HG03175 (cell line): Measurements from ENCODE around the gene MECR.
"Not testable (repeated sequence)": the region's sequence is repeated elsewhere in the genome, so short reads cannot be mapped to it uniquely, and the experiment has no call there.

ENCODE experiments used
- ATAC-seq: cut with Tn5 transposase; IDR thresholded peaks from one replicate; pipeline ENCODE4 v1.9.1; 2021; ENCODE audit warnings: mild to moderate bottlenecking, moderate library complexity; ENCODE audit not compliant: unreplicated experiment

Gene MECR

GRCh38 chr1:29237129-29237821 is 6.5 kb upstream of the MECR start:
- ATAC-seq, result no peak

DNA sequence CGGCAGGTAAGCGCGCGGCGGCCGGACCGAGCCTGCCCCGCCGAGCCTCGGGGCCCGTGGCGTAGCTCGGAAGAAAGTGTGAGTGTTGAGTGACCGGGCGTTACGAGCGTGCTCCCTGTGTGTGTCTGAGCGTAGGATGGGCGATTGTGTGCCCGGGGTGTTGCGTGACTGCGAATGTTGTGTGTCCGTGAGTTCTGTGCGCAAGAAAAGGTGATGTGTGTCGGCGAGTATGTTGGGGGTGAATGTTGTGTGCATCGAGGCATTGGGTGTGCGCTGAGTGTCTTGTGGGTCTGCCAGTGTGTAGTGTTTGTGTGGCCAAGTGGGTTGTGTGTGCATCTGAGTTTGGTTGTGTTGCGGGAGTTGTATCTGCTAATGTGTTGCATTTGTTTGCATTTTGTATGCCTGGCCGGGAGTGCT is 6.0 kb upstream of the MECR start:
- ATAC-seq, result no peak

DNA sequence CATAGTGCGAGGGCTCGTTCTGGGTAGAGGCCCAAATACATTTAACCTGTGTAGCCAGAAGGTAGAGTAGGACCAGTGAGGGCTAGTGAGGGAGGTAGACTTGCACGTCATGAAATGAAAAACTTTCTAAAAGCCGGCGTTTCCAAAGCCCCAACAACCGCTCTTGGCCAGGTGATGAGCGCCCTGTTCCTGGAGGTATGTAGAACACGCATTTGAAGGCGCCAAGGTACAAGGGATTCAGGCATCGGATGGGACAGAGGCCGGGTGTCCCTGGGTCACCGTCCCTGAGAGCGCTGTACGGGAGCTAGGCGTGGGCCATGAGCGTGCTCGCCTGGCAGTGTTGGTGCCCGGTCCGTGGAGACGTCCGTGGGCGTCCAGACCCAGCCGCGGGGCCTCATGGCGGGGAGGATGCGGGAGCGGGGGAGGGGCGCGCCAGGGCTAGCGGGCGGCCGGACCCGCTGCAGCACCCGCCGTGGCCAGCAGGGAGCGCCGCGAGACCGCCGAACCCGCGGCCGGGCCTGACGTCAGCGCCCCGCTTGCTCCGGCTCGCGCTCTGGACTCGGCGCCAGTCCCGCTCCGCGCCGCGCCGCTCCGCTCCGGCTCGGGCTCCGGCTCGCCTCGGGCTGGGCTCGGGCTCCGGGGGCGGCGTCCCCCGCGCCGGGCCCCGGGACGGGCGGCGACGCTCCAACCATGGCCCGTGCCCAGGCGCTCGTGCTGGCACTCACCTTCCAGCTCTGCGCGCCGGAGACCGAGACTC is 5.4 kb upstream of the MECR start, which contains the start of gene PTPRU:
Gene PTPRU (plus strand): TSS at position 568 of the 757 bp plus-strand sequence. CDS start 123 bp downstream, at position 691.
- ATAC-seq, result peak; percentile 71

- ATAC-seq, result not testable (repeated sequence)
Measured at GRCh38 chr1:29234881-29235280, 4.1 kb upstream of the MECR start.

DNA sequence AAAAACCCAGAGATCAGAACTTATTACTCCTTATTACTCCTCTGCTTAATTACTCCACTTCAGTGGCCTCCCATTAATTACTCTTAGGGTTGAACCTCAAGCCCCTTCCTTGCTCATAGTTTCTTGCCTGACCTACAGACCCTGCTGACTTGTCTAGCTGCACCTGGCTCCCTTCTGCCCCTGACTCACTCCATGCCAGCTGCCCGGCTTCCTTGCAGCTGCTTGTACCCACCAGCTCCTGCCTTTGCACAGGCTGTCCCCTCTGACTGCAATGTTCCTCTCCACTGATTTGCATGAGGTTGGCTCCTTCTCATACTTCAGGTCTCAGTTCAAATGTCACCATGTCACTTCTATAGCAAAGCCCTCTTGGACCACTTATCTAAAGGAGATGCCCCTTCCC is 3.7 kb upstream of the MECR start:
- no peak for ATAC-seq

GRCh38 chr1:29233693-29234092 is 3.0 kb upstream of the MECR start:
- no peak for ATAC-seq

DNA sequence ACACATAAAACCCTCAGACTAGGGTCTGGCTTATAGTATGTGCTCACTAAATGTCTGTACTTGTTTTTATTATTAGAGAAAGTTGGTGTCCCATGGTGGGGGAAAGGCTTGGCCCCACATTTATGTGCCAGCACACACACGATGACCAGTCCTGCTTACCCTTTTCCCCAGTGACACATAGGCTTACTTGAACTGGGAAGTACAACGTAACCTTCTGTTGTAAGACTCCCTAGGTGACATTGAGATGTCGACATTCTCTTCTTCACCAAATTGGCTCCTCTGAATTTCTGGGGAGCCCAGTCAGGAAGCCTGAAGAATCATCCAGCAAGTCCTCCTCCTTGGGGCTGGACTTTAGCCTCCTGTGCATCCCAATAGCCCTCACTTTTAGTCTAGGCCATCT is 1.7 kb upstream of the MECR start:
- ATAC-seq, result no peak

- no peak for ATAC-seq
Measured at GRCh38 chr1:29230204-29230552, 556 bp downstream of the MECR start.

DNA sequence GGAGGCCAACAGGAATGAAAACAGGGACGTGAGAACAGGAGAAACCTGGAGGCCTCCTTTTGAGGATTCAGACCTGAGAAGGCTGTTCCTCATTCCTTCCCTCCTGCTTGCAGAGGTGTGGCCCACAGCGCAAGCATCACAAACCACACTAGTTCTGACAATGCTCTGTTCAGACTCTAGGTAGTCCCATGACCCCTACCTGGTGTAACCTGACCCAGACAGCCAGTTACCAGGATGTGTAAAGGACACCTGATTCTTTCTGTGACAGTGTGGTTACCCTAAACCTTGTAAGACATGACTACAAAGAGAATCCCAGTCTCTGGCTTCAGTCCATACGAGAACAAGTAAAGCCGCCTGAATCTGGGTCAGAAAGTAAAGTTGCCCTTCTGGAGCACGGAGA is 3.2 kb downstream of the MECR start:
- no peak for ATAC-seq

- no peak for ATAC-seq
Measured at GRCh38 chr1:29225361-29225760, 5.4 kb downstream of the MECR start.

GRCh38 chr1:29224356-29224837 is 6.3 kb downstream of the MECR start:
- ATAC-seq, result no peak

DNA sequence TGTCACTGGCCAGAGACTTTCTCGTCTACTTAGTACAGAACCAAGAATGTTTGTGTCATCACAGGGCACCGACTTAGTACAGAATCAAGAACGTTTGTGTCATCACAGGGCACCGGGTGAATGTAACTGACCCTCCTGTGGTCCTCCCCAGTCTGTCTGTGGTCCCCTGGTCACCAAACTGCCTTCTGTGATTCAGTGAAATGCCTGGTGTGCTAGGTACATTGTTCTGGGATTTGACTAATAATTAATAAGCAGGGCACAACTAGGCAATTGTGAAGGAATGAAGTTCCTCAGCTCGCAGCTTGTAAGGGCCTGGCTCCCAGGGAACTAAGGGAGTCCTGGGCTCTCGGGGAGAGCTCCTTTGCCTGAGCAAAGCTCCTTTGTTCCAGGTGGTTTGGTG is 7.2 kb downstream of the MECR start:
- ATAC-seq, result no peak

- no peak for ATAC-seq
Measured at GRCh38 chr1:29222686-29223085, 8.0 kb downstream of the MECR start.

DNA sequence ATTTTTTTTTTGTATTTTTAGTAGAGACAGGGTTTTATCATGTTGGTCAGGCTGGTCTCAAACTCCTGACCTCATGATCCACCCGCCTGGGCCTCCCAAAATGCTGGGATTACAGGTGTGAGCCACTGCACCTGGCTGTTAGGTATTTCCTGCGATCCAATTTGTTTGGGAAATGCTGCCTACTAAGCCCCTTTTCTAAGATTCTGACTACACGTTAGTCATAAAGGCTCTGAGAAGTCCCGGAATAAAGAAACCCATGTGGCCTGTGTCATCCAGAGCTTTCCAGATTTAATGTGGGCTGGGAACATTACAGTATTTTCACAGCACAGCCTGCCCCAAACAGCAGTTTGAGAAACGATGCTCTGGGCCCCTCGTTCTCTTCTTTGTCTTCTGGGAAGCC is 8.5 kb downstream of the MECR start:
- ATAC-seq, result not testable (repeated sequence)

- ATAC-seq, result no peak
Measured at GRCh38 chr1:29221296-29221695, 9.4 kb downstream of the MECR start.

GRCh38 chr1:29218223-29218622 is 12.5 kb downstream of the MECR start:
- ATAC-seq, result no peak

DNA sequence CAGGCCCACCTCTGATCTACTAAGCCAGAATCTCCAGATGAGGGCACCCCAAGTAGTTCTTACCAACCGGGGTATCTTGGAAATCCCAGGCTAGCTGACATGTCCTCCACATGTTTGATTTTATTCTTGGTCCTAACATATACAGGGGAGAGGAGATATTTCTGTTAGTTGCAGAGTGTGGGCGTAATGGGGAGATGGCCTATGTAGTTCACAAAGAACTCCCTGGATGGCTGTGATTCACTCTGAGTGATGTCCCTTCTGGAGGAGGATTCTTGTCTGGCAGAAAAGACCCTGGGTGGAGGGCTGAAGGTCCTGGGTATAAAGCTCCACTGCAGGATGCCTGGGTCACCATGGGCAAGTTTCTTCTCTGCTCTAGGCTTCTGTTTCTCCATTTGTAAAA is 13.1 kb downstream of the MECR start:
- ATAC-seq, result no peak

DNA sequence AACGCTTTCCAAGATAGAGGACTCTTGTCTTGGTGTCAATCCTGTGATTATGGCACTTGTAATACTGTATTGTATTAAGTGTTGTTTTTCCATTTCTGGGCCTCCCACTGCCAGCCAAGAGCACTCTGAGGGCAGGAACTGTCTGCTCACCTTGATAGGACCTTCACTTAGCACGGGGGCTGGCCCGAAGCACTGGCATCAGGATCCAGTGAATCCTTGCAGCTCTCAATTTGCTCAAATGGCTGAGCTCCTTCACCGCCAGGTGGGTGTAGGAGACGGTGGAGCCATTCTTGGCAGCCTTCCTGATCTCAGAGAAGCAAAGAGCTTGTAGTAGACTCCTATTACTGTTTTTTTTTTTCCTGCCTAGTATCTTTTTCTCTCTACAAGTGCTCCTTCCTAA is 17.7 kb downstream of the MECR start:
- ATAC-seq, result no peak

- peak; percentile 12 for ATAC-seq
Measured at GRCh38 chr1:29211086-29212030, 19.4 kb downstream of the MECR start.

GRCh38 chr1:29210278-29211085 is 20.3 kb downstream of the MECR start:
- peak; percentile 84 for ATAC-seq
